ENCODE measurements around the gene SAMD4A. TPM values are rescaled to one million over a fixed set of nuclear protein-coding genes. Genes with fewer than 3 reads are reported as not detected.

SAMD4A gene
- total RNA-seq, 4 donors from 2014 or later: 17.0 to 39.6 (median 21.3) TPM

- Histone ChIP-seq H3K4me3 (peak overlapping the region in 1 of 4 donors; percentile 9), H3K4me1 (peaks cover 0 to 9% (median 2%) of the 10 kb centered on the region in 4 donors), H3K27me3 (no peaks in the 10 kb centered on the region), H3K36me3 (no peaks in the 10 kb centered on the region), H3K27ac (peak overlapping the region; percentile 1 to 67 (median 50)), H3K9me3 (no peaks in the 10 kb centered on the region)
- no peak for TF ChIP-seq POLR2A (IDR thresholded peaks at IDR 0.05)
- no peak for TF ChIP-seq CTCF (IDR thresholded peaks at IDR 0.05)
- DNase-seq: peak in 1 of 3 donors; percentile 23
These were observed 145.0 kb downstream of the SAMD4A start for GRCh38 chr14:54711812-54712464.

GRCh38 chr14:54712465-54713200 lies 145.7 kb downstream of the SAMD4A start:
- TF ChIP-seq POLR2A (IDR thresholded peaks at IDR 0.05) (no peak), CTCF (IDR thresholded peaks at IDR 0.05) (no peak)
- Histone ChIP-seq H3K36me3 (no peaks in the 10 kb centered on the region), H3K4me1 (peaks cover 0 to 9% (median 2%) of the 10 kb centered on the region in 4 donors), H3K4me3 (peak overlapping the region in 1 of 4 donors; percentile 9), H3K9me3 (no peaks in the 10 kb centered on the region), H3K27ac (peak overlapping the region; percentile 18 to 67 (median 50)), H3K27me3 (no peaks in the 10 kb centered on the region)
- no peak for DNase-seq

GRCh38 chr14:54713379-54713778 lies 146.5 kb downstream of the SAMD4A start:
- Histone ChIP-seq H3K27ac (peak overlapping the region in 1 of 4 donors; percentile 2), H3K4me1 (peaks cover 0 to 9% (median 2%) of the 10 kb centered on the region in 4 donors), H3K27me3 (no peaks in the 10 kb centered on the region), H3K9me3 (no peaks in the 10 kb centered on the region), H3K4me3 (no peak overlapping the region), H3K36me3 (no peaks in the 10 kb centered on the region)
- no peak for TF ChIP-seq POLR2A (IDR thresholded peaks at IDR 0.05)
- TF ChIP-seq CTCF (IDR thresholded peaks at IDR 0.05): no peak
- DNase-seq: no peak

- Histone ChIP-seq H3K4me3 (no peak overlapping the region), H3K27ac (no peak overlapping the region), H3K36me3 (no peaks in the 10 kb centered on the region), H3K4me1 (peaks cover 0 to 9% (median 2%) of the 10 kb centered on the region in 4 donors), H3K9me3 (no peaks in the 10 kb centered on the region), H3K27me3 (no peaks in the 10 kb centered on the region)
- TF ChIP-seq POLR2A (IDR thresholded peaks at IDR 0.05) (no peak), CTCF (IDR thresholded peaks at IDR 0.05) (no peak)
- DNase-seq: no peak
These were observed 148.3 kb downstream of the SAMD4A start for GRCh38 chr14:54715239-54715638.

DNA sequence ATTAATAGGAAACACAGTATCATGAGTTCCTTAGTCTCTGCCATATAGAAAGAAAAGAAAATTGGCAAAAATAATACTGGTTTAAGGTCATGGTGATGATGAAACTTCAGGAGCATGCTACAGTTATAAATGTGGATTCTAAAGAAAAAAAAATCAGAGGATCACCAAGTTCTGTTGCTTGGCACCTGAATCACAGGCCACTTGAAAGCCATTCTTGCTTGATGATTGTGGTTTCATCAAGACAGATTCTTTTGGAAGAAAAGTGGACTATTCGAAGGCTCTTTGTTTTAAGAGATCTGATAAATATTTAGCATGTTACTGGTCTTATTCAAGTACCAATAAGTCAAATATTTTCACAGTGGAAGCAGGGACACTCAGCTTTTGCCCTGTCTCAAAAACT lies 148.9 kb downstream of the SAMD4A start:
- Histone ChIP-seq H3K9me3 (no peaks in the 10 kb centered on the region), H3K36me3 (no peaks in the 10 kb centered on the region), H3K4me3 (no peak overlapping the region), H3K27me3 (no peaks in the 10 kb centered on the region), H3K27ac (no peak overlapping the region), H3K4me1 (peaks cover 0 to 9% (median 2%) of the 10 kb centered on the region in 4 donors)
- TF ChIP-seq POLR2A (IDR thresholded peaks at IDR 0.05): no peak
- TF ChIP-seq CTCF (IDR thresholded peaks at IDR 0.05): no peak
- DNase-seq: no peak
